GM12874 (cell line): ENCODE data around the gene TMEM150C.

ENCODE experiments used
- CTCF ChIP-seq: IDR thresholded peaks from 2 replicates; pipeline ENCODE4 v1.5.1; 2011; ENCODE audit warnings: low read depth, mild to moderate bottlenecking, control low read depth, low read length, moderate library complexity; ENCODE audit not compliant: insufficient read depth

TMEM150C gene

GRCh38 chr4:82561786-82562563, at the start of gene TMEM150C:
Gene TMEM150C (minus strand): TSS chr4:82561988. CDS start chr4:82504657, 57,331 bp downstream.
- TF ChIP-seq CTCF = no peak

- TF ChIP-seq CTCF = no peak
Observed at GRCh38 chr4:82611527-82611926, 49.7 kb upstream of the TMEM150C start.

GRCh38 chr4:82610041-82610440, 48.3 kb upstream of the TMEM150C start:
- no peak for TF ChIP-seq CTCF

- no peak for TF ChIP-seq CTCF
Observed at GRCh38 chr4:82606622-82607021, 44.8 kb upstream of the TMEM150C start.

- no peak for TF ChIP-seq CTCF
Observed at GRCh38 chr4:82604522-82604921, 42.7 kb upstream of the TMEM150C start.

GRCh38 chr4:82601242-82602015, 39.6 kb upstream of the TMEM150C start:
- no peak for TF ChIP-seq CTCF

- no peak for TF ChIP-seq CTCF
Observed at GRCh38 chr4:82599336-82599735, 37.5 kb upstream of the TMEM150C start.
